Cerebellar nuclear complex (tissue), 1 donor: ENCODE results near the gene SLC22A23.

Source experiments
- DNase-seq, 2 experiments: peaks; one replicate each; lab custom pipeline; 2025; lab: John Stamatoyannopoulos, UW

Gene SLC22A23

GRCh38 chr6:3222506-3223038, 234.3 kb downstream of the SLC22A23 start:
- no peak for DNase-seq

- DNase-seq = no peak
These were observed 235.3 kb downstream of the SLC22A23 start for GRCh38 chr6:3221578-3221977.

GRCh38 chr6:3220366-3220765, 236.5 kb downstream of the SLC22A23 start:
- DNase-seq = no peak
